Ascending aorta (tissue), 2 donors: ENCODE measurements around the gene SPATA46. TPM values are rescaled to one million over a fixed set of nuclear protein-coding genes. Genes with fewer than 3 reads are reported as not detected.

Source experiments
- DNase-seq, 2 donors: peaks; one replicate each; pipeline ENCODE4 v3.0.0-alpha.2; 2019; ENCODE audit warnings: low spot score in 2 of 2
- H3K27ac ChIP-seq, 2 donors: fragments of 200-600 bp; sonication (generic); one replicate each; pipeline ENCODE4 v1.5.1; 2016 to 2017; ENCODE audit warnings: mild to moderate bottlenecking in 1 of 2
- H3K27me3 ChIP-seq: fragments of 200-600 bp; sonication (generic); one replicate; pipeline ENCODE4 v1.5.1; 2017
- H3K36me3 ChIP-seq, 2 donors: fragments of 200-600 bp; sonication (generic); one replicate each; pipeline ENCODE4 v1.5.1; 2016
- H3K4me1 ChIP-seq, 2 donors: fragments of 200-600 bp; sonication (generic); one replicate each; pipeline ENCODE4 v1.5.1; 2016 to 2017; ENCODE audit warnings: mild to moderate bottlenecking in 1 of 2
- H3K4me3 ChIP-seq, 2 donors: fragments of 200-600 bp; sonication (generic); one replicate each; pipeline ENCODE4 v1.5.1; 2016 to 2017; ENCODE audit warnings: mild to moderate bottlenecking in 1 of 2
- H3K9me3 ChIP-seq, 2 donors: fragments of 200-600 bp; sonication (generic); one replicate each; pipeline ENCODE4 v1.5.1; 2016
- CTCF ChIP-seq, 3 experiments: fragments of 200-600 bp in 2 of 3; fragments of 450-650 bp in 1 of 3; sonication (generic) in 2 of 3; IDR thresholded peaks; one replicate each; pipeline ENCODE4 v1.5.1; 2016 to 2019; ENCODE audit warnings: antibody characterized with exemption in 3 of 3, mild to moderate bottlenecking in 1 of 3, moderate library complexity in 1 of 3
- intact Hi-C: fragments of 100-400 bp; cut with DNase I; formaldehyde crosslinking; loops from one replicate; pipeline ENCODE4 v1.15.1; 2023
- total RNA-seq: library from RNA; depleted of rRNA; stranded (reverse); fragments of >200 nt; gene quantifications from one replicate; pipeline ENCODE4 v1.1.0, GENCODE V29; 2016

The SPATA46 gene
- total RNA-seq, 1 donor from 2014 or later, result not detected

GRCh38 chr1:162343470-162343869 is 33.2 kb downstream of the SPATA46 start:
- no peak for DNase-seq
- Histone ChIP-seq H3K36me3 (peaks cover 0 to 8% of the 10 kb centered on the region in 2 donors), H3K27ac (no peak overlapping the region), H3K9me3 (no peaks in the 10 kb centered on the region), H3K4me3 (no peak overlapping the region), H3K27me3 (no peaks in the 10 kb centered on the region), H3K4me1 (no peaks in the 10 kb centered on the region)
- intact Hi-C loops, result no loop called here
- no peak for TF ChIP-seq CTCF (IDR thresholded peaks at IDR 0.05)

- no peaks in the 10 kb centered on the region for H3K9me3 ChIP-seq
- no peak for DNase-seq
- no peaks in the 10 kb centered on the region for H3K4me1 ChIP-seq
- intact Hi-C loops, result no loop called here
- H3K4me3 ChIP-seq, result no peak overlapping the region
- no peaks in the 10 kb centered on the region for H3K27me3 ChIP-seq
- peaks cover 0 to 8% of the 10 kb centered on the region in 2 donors for H3K36me3 ChIP-seq
- no peak overlapping the region for H3K27ac ChIP-seq
- no peak for TF ChIP-seq CTCF (IDR thresholded peaks at IDR 0.05)
Observed at GRCh38 chr1:162342452-162342983, 34.1 kb downstream of the SPATA46 start.

- H3K4me1 ChIP-seq, result no peaks in the 10 kb centered on the region
- intact Hi-C loops, result no loop called here
- H3K4me3 ChIP-seq, result no peak overlapping the region
- no peak overlapping the region for H3K27ac ChIP-seq
- no peaks in the 10 kb centered on the region for H3K9me3 ChIP-seq
- H3K27me3 ChIP-seq, result no peaks in the 10 kb centered on the region
- TF ChIP-seq CTCF (IDR thresholded peaks at IDR 0.05), result no peak
- DNase-seq, result no peak
- H3K36me3 ChIP-seq, result no peaks in the 10 kb centered on the region
Observed at GRCh38 chr1:162336621-162337285, 39.9 kb downstream of the SPATA46 start.

- no peaks in the 10 kb centered on the region for H3K9me3 ChIP-seq
- TF ChIP-seq CTCF (IDR thresholded peaks at IDR 0.05), result no peak
- no peaks in the 10 kb centered on the region for H3K36me3 ChIP-seq
- H3K27ac ChIP-seq, result no peak overlapping the region
- peaks cover 0 to 4% of the 10 kb centered on the region in 2 donors for H3K4me1 ChIP-seq
- DNase-seq, result no peak
- H3K4me3 ChIP-seq, result no peak overlapping the region
- no peaks in the 10 kb centered on the region for H3K27me3 ChIP-seq
- intact Hi-C loops, result no loop called here
Observed at GRCh38 chr1:162335126-162335525, 41.5 kb downstream of the SPATA46 start.

- TF ChIP-seq CTCF (IDR thresholded peaks at IDR 0.05), result no peak
- intact Hi-C loops, result no loop called here
- no peak for DNase-seq
- Histone ChIP-seq H3K9me3 (no peaks in the 10 kb centered on the region), H3K4me3 (no peak overlapping the region), H3K27me3 (no peaks in the 10 kb centered on the region), H3K36me3 (no peaks in the 10 kb centered on the region), H3K27ac (no peak overlapping the region), H3K4me1 (peaks cover 0 to 6% of the 10 kb centered on the region in 2 donors)
Observed at GRCh38 chr1:162333991-162334390, 42.7 kb downstream of the SPATA46 start.
